Measurements from ENCODE around the gene PTMA. TPM values are rescaled to one million over a fixed set of nuclear protein-coding genes. Genes with fewer than 3 reads are reported as not detected.

Gene PTMA
- polyA plus RNA-seq, 1 donor = 1,252 TPM

- H3K9me3 ChIP-seq (ENCODE audit: control insufficient read depth, low read depth, low read length) = no peaks in the 10 kb centered on the region
- H3K27me3 ChIP-seq (ENCODE audit: control insufficient read depth, insufficient read depth, low read length) = no peaks in the 10 kb centered on the region
- H3K36me3 ChIP-seq (ENCODE audit: control insufficient read depth, insufficient read depth, low read length) = no peaks in the 10 kb centered on the region
- DNase-seq = no peak
- H3K4me3 ChIP-seq (ENCODE audit: low read length) = no peak overlapping the region
- H3K4me1 ChIP-seq (ENCODE audit: control insufficient read depth, insufficient read depth, low read length) = no peaks in the 10 kb centered on the region
- H3K27ac ChIP-seq (ENCODE audit: low read length) = no peak overlapping the region
- 80% methylated on average over 1 of the region's 7 CpGs for WGBS (ENCODE audit: insufficient coverage, low lambda C conversion rate)
Measured at GRCh38 chr2:231693956-231694355, 14.4 kb upstream of the PTMA start.

DNA sequence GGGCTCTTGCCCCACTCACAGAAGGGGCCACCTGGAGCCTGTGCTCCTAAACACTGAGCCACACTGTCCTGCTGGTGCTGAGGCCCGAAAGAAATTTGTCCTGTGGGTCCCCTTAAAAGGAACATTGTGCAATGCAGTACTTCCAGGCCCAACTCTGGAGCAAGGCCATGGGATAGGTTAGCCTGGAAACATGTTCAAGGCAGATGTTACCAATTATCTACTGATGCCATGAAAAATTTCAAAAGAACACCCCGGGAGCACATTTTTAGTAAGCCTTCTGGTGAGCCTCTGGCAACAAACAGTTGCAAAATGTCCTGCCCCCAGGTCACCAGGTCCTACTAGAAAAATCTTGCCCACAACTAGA, 12.3 kb upstream of the PTMA start:
- no CpG with 5 or more reads among the region's 2 CpGs for WGBS (ENCODE audit: insufficient coverage, low lambda C conversion rate)
- H3K27ac ChIP-seq (ENCODE audit: low read length) = no peak overlapping the region
- no peak for DNase-seq

GRCh38 chr2:231699006-231699405, 9.3 kb upstream of the PTMA start:
- DNase-seq = no peak
- H3K36me3 ChIP-seq (ENCODE audit: control insufficient read depth, insufficient read depth, low read length) = no peaks in the 10 kb centered on the region
- no peaks in the 10 kb centered on the region for H3K27me3 ChIP-seq (ENCODE audit: control insufficient read depth, insufficient read depth, low read length)
- no peaks in the 10 kb centered on the region for H3K9me3 ChIP-seq (ENCODE audit: control insufficient read depth, low read depth, low read length)
- WGBS (ENCODE audit: insufficient coverage, low lambda C conversion rate) = no CpG with 5 or more reads among the region's 9 CpGs
- H3K4me3 ChIP-seq (ENCODE audit: low read length) = no peak overlapping the region
- no peak overlapping the region for H3K27ac ChIP-seq (ENCODE audit: low read length)
- H3K4me1 ChIP-seq (ENCODE audit: control insufficient read depth, insufficient read depth, low read length) = no peaks in the 10 kb centered on the region

More for the DNA sequence above, 12.3 kb upstream of the PTMA start:
- no peaks in the 10 kb centered on the region for H3K4me1 ChIP-seq (ENCODE audit: control insufficient read depth, insufficient read depth, low read length)
- H3K9me3 ChIP-seq (ENCODE audit: control insufficient read depth, low read depth, low read length) = no peaks in the 10 kb centered on the region
- H3K36me3 ChIP-seq (ENCODE audit: control insufficient read depth, insufficient read depth, low read length) = no peaks in the 10 kb centered on the region
- H3K4me3 ChIP-seq (ENCODE audit: low read length) = no peak overlapping the region
- no peaks in the 10 kb centered on the region for H3K27me3 ChIP-seq (ENCODE audit: control insufficient read depth, insufficient read depth, low read length)

DNA sequence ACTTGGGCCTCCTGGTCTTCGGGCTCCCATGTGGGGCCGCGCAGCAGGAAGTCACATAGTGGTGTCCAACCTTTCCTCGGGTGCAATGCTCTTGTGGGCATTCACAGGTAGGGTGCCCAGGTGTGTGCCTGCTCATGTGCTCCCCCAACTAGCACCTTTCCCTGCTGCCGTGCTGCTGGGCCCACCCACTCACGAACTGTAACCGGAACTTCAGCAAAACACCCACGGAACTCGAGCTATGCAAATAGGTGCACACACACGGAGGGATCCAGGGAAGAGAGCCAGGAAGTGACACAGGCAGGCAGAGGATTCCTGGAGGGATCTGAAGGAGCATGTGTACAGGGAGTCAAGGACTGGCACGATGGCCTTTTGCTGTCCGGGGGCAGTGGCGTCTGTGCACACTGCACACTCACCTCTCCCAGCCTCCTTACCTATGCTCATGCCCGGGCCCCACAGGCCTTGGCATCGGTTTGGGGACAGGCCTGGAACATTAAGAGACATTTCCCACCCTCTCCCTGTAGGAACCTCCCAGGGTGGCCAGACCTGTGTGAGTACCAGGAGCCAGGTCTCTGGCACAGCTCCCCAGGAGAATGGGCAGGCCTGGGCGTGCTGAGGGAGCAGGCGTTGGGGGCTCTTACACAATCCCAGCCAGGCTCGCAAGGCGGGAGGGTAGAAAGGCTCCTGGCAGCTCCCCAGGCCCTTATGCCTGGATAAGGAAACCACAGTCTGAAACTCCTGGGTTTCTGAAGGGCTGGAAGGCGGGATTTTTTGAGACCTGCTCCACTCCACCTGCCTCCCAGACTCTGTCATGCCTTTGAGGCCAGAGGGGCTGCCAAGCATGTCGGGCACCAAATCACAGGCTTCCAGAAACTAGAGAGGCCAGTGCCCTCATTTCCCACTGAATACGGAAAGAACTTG, 6.6 kb upstream of the PTMA start:
- Histone ChIP-seq H3K4me3 (ENCODE audit: low read length) (no peak overlapping the region), H3K9me3 (ENCODE audit: control insufficient read depth, low read depth, low read length) (no peaks in the 10 kb centered on the region), H3K27me3 (ENCODE audit: control insufficient read depth, insufficient read depth, low read length) (no peaks in the 10 kb centered on the region), H3K27ac (ENCODE audit: low read length) (no peak overlapping the region), H3K4me1 (ENCODE audit: control insufficient read depth, insufficient read depth, low read length) (peaks cover 4% of the 10 kb centered on the region), H3K36me3 (ENCODE audit: control insufficient read depth, insufficient read depth, low read length) (no peaks in the 10 kb centered on the region)
- DNase-seq = no peak
- WGBS (ENCODE audit: insufficient coverage, low lambda C conversion rate) = no CpG with 5 or more reads among the region's 22 CpGs

- no peak overlapping the region for H3K4me3 ChIP-seq (ENCODE audit: low read length)
- peaks cover 8% of the 10 kb centered on the region for H3K4me1 ChIP-seq (ENCODE audit: control insufficient read depth, insufficient read depth, low read length)
- no peak overlapping the region for H3K27ac ChIP-seq (ENCODE audit: low read length)
- WGBS (ENCODE audit: insufficient coverage, low lambda C conversion rate) = no CpG with 5 or more reads among the region's 3 CpGs
- H3K9me3 ChIP-seq (ENCODE audit: control insufficient read depth, low read depth, low read length) = peaks cover 4% of the 10 kb centered on the region
- no peaks in the 10 kb centered on the region for H3K27me3 ChIP-seq (ENCODE audit: control insufficient read depth, insufficient read depth, low read length)
- no peaks in the 10 kb centered on the region for H3K36me3 ChIP-seq (ENCODE audit: control insufficient read depth, insufficient read depth, low read length)
- DNase-seq = no peak
Measured at GRCh38 chr2:231704017-231704416, 4.3 kb upstream of the PTMA start.

- Histone ChIP-seq H3K36me3 (ENCODE audit: control insufficient read depth, insufficient read depth, low read length) (peaks cover 8% of the 10 kb centered on the region), H3K27ac (ENCODE audit: low read length) (peak overlapping the region; percentile 98), H3K4me3 (ENCODE audit: low read length) (peak overlapping the region; percentile 96), H3K4me1 (ENCODE audit: control insufficient read depth, insufficient read depth, low read length) (peaks cover 12% of the 10 kb centered on the region), H3K9me3 (ENCODE audit: control insufficient read depth, low read depth, low read length) (peaks cover 9% of the 10 kb centered on the region), H3K27me3 (ENCODE audit: control insufficient read depth, insufficient read depth, low read length) (no peaks in the 10 kb centered on the region)
- peak; percentile 99 for DNase-seq
- no CpG with 5 or more reads among the region's 66 CpGs for WGBS (ENCODE audit: insufficient coverage, low lambda C conversion rate)
Measured at GRCh38 chr2:231706731-231707624, 1.3 kb upstream of the PTMA start.

GRCh38 chr2:231707625-231707926, 749 bp upstream of the PTMA start:
- H3K27me3 ChIP-seq (ENCODE audit: control insufficient read depth, insufficient read depth, low read length) = no peaks in the 10 kb centered on the region
- H3K4me1 ChIP-seq (ENCODE audit: control insufficient read depth, insufficient read depth, low read length) = peaks cover 18% of the 10 kb centered on the region
- no CpG with 5 or more reads among the region's 30 CpGs for WGBS (ENCODE audit: insufficient coverage, low lambda C conversion rate)
- peak in 1 of 2 donors; percentile 41 for DNase-seq
- peak overlapping the region; percentile 96 for H3K4me3 ChIP-seq (ENCODE audit: low read length)
- peaks cover 9% of the 10 kb centered on the region for H3K9me3 ChIP-seq (ENCODE audit: control insufficient read depth, low read depth, low read length)
- H3K27ac ChIP-seq (ENCODE audit: low read length) = peak overlapping the region; percentile 98
- peaks cover 14% of the 10 kb centered on the region for H3K36me3 ChIP-seq (ENCODE audit: control insufficient read depth, insufficient read depth, low read length)

- Histone ChIP-seq H3K4me3 (ENCODE audit: low read length) (peak overlapping the region; percentile 95), H3K36me3 (ENCODE audit: control insufficient read depth, insufficient read depth, low read length) (peaks cover 21% of the 10 kb centered on the region), H3K27me3 (ENCODE audit: control insufficient read depth, insufficient read depth, low read length) (no peaks in the 10 kb centered on the region), H3K9me3 (ENCODE audit: control insufficient read depth, low read depth, low read length) (peaks cover 9% of the 10 kb centered on the region), H3K4me1 (ENCODE audit: control insufficient read depth, insufficient read depth, low read length) (peaks cover 23% of the 10 kb centered on the region), H3K27ac (ENCODE audit: low read length) (peak overlapping the region; percentile 92)
- peak in 1 of 2 donors; percentile 70 for DNase-seq
- no CpG with 5 or more reads among the region's 118 CpGs for WGBS (ENCODE audit: insufficient coverage, low lambda C conversion rate)
Measured at GRCh38 chr2:231708773-231709635, 679 bp downstream of the PTMA start.

DNA sequence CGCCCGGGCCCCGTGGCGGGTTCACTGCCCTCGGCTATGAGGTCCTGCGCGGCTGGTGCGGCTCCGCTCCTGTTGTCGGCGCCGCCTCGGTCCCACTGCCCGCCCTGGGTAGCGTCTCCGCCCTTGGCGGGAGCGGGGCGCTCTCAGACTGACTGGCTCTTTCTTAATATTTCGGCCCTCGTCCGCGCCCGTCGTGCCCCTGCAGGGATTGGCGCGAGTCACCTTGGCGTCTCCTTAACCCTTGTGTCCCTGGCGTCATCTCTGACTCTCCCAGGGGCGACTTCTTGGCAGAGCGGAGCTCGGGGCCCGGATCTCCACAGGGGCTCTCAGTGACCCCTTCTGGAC, 1.3 kb downstream of the PTMA start:
- DNase-seq = no peak
- H3K4me3 ChIP-seq (ENCODE audit: low read length) = peak overlapping the region; percentile 95
- peak overlapping the region; percentile 92 for H3K27ac ChIP-seq (ENCODE audit: low read length)
- H3K4me1 ChIP-seq (ENCODE audit: control insufficient read depth, insufficient read depth, low read length) = peaks cover 27% of the 10 kb centered on the region
- peaks cover 9% of the 10 kb centered on the region for H3K9me3 ChIP-seq (ENCODE audit: control insufficient read depth, low read depth, low read length)
- WGBS (ENCODE audit: insufficient coverage, low lambda C conversion rate) = no CpG with 5 or more reads among the region's 33 CpGs
- peaks cover 27% of the 10 kb centered on the region for H3K36me3 ChIP-seq (ENCODE audit: control insufficient read depth, insufficient read depth, low read length)
- no peaks in the 10 kb centered on the region for H3K27me3 ChIP-seq (ENCODE audit: control insufficient read depth, insufficient read depth, low read length)
